BJ (cell line): ENCODE measurements around the gene CTXN1. TPM values are rescaled to one million over a fixed set of nuclear protein-coding genes. Genes with fewer than 3 reads are reported as not detected.
"Not testable (repeated sequence)": the region's sequence is repeated elsewhere in the genome, so short reads cannot be mapped to it uniquely, and the experiment has no call there.

Experiments
- CTCF ChIA-PET: fragments of 350-600 bp; formaldehyde crosslinking; extraction: SDS; loops from one replicate; lab custom pipeline; 2021; ENCODE audit warnings: antibody characterized with exemption, inconsistent platforms; lab: Yijun Ruan, JAX
- POLR2A ChIA-PET: fragments of 300-600 bp; sonication (Branson Sonifier 250); formaldehyde crosslinking; extraction: SDS; loops from one replicate; lab custom pipeline; 2021; ENCODE audit warnings: antibody characterized with exemption; lab: Charles Lee
- DNase-seq: peaks from one replicate; pipeline ENCODE4 v3.0.0-alpha.2; 2011; ENCODE audit warnings: low read depth
- H3K27me3 ChIP-seq: 2 replicates; pipeline ENCODE4 v1.6.0; 2011; ENCODE audit warnings: low read length; ENCODE audit not compliant: control insufficient read depth, insufficient read depth
- H3K36me3 ChIP-seq: 2 replicates; pipeline ENCODE4 v1.5.1; 2011; ENCODE audit warnings: low read length; ENCODE audit not compliant: control insufficient read depth, insufficient read depth
- H3K4me3 ChIP-seq: 2 replicates; pipeline ENCODE4 v1.5.1; 2011; ENCODE audit warnings: low read depth, mild to moderate bottlenecking, control low read depth, low read length
- CTCF ChIP-seq: IDR thresholded peaks from 2 replicates; pipeline ENCODE4 v1.5.1; 2011; ENCODE audit warnings: low read depth, mild to moderate bottlenecking, control low read depth, inconsistent platforms, low read length, moderate library complexity; ENCODE audit not compliant: insufficient read depth
- polyA plus RNA-seq: library from polyadenylated mRNA; depleted of rRNA; stranded (reverse); fragments of >200 nt; gene quantifications from 2 replicates; pipeline ENCODE4 v1.2.3, GENCODE V29; 2011

Gene CTXN1
- polyA plus RNA-seq, 1 experiment, result 1.3 TPM

- CTCF ChIA-PET, result interaction anchor here (1.1 kb wide), 1 partner anchor 9 kb away, joined by 4 read pairs; no protein-coding TSS in a partner anchor
- peaks cover 9% of the 10 kb centered on the region for H3K36me3 ChIP-seq
- TF ChIP-seq CTCF, result no peak
These were observed 36.1 kb upstream of the CTXN1 start for GRCh38 chr19:7961920-7962626.

GRCh38 chr19:7961082-7961481 is 35.1 kb upstream of the CTXN1 start:
- H3K27me3 ChIP-seq, DNase-seq, H3K4me3 ChIP-seq, POLR2A ChIA-PET, H3K36me3 ChIP-seq: not testable (repeated sequence)
- CTCF ChIA-PET, result interaction anchor here (1.9 to 2.9 kb wide), 2 partner anchors 9 to 17 kb away, joined by 7 to 16 read pairs; partner anchors contain the start of gene TIMM44

More at GRCh38 chr19:7961920-7962626, 36.1 kb upstream of the CTXN1 start:
- H3K27me3 ChIP-seq, result no peaks in the 10 kb centered on the region
- POLR2A ChIA-PET, result no interaction called here
- DNase-seq, result no peak
- H3K4me3 ChIP-seq, result no peak overlapping the region

- Histone ChIP-seq H3K4me3 (no peak overlapping the region), H3K36me3 (peaks cover 9% of the 10 kb centered on the region), H3K27me3 (no peaks in the 10 kb centered on the region)
- no peak for DNase-seq
- ChIA-PET CTCF (interaction anchor here (0.9 to 2.9 kb wide), 5 partner anchors 11 to 55 kb away, joined by 3 to 16 read pairs (median 6); partner anchors contain the start of genes MAP2K7 and TIMM44), POLR2A (no interaction called here)
- TF ChIP-seq CTCF, result no peak
These were observed 33.3 kb upstream of the CTXN1 start for GRCh38 chr19:7959211-7959610.

GRCh38 chr19:7955696-7956095 is 29.8 kb upstream of the CTXN1 start:
- no peak for DNase-seq
- ChIA-PET POLR2A (no interaction called here), CTCF (interaction anchor here (0.6 kb wide), 1 partner anchor 304 kb away, joined by 3 read pairs; no protein-coding TSS in a partner anchor)
- no peaks in the 10 kb centered on the region for H3K27me3 ChIP-seq
- H3K4me3 ChIP-seq, result no peak overlapping the region
- TF ChIP-seq CTCF, result no peak
- H3K36me3 ChIP-seq, result peaks cover 3% of the 10 kb centered on the region

GRCh38 chr19:7953576-7953975 is 27.6 kb upstream of the CTXN1 start:
- no peak for TF ChIP-seq CTCF
- Histone ChIP-seq H3K4me3 (no peak overlapping the region), H3K36me3 (0 out of 2 replicates have a peak, but pooled peaks cover 2% of the 10 kb centered on the region), H3K27me3 (no peaks in the 10 kb centered on the region)
- no peak for DNase-seq
- POLR2A ChIA-PET, result no interaction called here
- CTCF ChIA-PET, result interaction anchor here (1.5 to 2.2 kb wide), 3 partner anchors 9 to 36 kb away, joined by 3 to 11 read pairs (median 8); partner anchors contain the start of gene TIMM44
